HG03432 (cell line): ENCODE data around the gene KCNMB2.

Source experiments
- ATAC-seq: cut with Tn5 transposase; IDR thresholded peaks from one replicate; pipeline ENCODE4 v1.9.1; 2021; ENCODE audit warnings: mild to moderate bottlenecking, moderate library complexity; ENCODE audit not compliant: unreplicated experiment

The KCNMB2 gene

GRCh38 chr3:178634975-178635374, 98.7 kb downstream of the KCNMB2 start:
- ATAC-seq, result no peak

- no peak for ATAC-seq
These were observed 101.6 kb downstream of the KCNMB2 start for GRCh38 chr3:178637802-178638201.

- ATAC-seq, result no peak
These were observed 109.3 kb downstream of the KCNMB2 start for GRCh38 chr3:178645503-178645902.

GRCh38 chr3:178646186-178646862, 110.1 kb downstream of the KCNMB2 start:
- no peak for ATAC-seq

- ATAC-seq, result no peak
These were observed 119.3 kb downstream of the KCNMB2 start for GRCh38 chr3:178655488-178655887.

- ATAC-seq, result no peak
These were observed 122.6 kb downstream of the KCNMB2 start for GRCh38 chr3:178658694-178659325.

GRCh38 chr3:178663201-178663934, 127.1 kb downstream of the KCNMB2 start:
- peak; percentile 89 for ATAC-seq

- no peak for ATAC-seq
These were observed 129.5 kb downstream of the KCNMB2 start for GRCh38 chr3:178665747-178666146.

- ATAC-seq, result no peak
These were observed 132.9 kb downstream of the KCNMB2 start for GRCh38 chr3:178669022-178669601.

GRCh38 chr3:178669758-178670157, 133.5 kb downstream of the KCNMB2 start:
- peak; percentile 57 for ATAC-seq

GRCh38 chr3:178671377-178671776, 135.1 kb downstream of the KCNMB2 start:
- ATAC-seq, result peak; percentile 44

GRCh38 chr3:178671791-178672190, 135.6 kb downstream of the KCNMB2 start:
- ATAC-seq, result peak; percentile 61

- ATAC-seq, result no peak
These were observed 136.0 kb downstream of the KCNMB2 start for GRCh38 chr3:178672275-178672674.

GRCh38 chr3:178673529-178673928, 137.3 kb downstream of the KCNMB2 start:
- ATAC-seq, result no peak

GRCh38 chr3:178676077-178676476, 139.8 kb downstream of the KCNMB2 start:
- ATAC-seq, result no peak

GRCh38 chr3:178676942-178677790, 140.9 kb downstream of the KCNMB2 start:
- peak; percentile 77 for ATAC-seq

GRCh38 chr3:178677961-178678360, 141.7 kb downstream of the KCNMB2 start:
- ATAC-seq, result no peak

GRCh38 chr3:178680037-178680436, 143.8 kb downstream of the KCNMB2 start:
- ATAC-seq, result no peak

- ATAC-seq, result no peak
These were observed 144.3 kb downstream of the KCNMB2 start for GRCh38 chr3:178680489-178680888.

- peak; percentile 59 for ATAC-seq
These were observed 148.8 kb downstream of the KCNMB2 start for GRCh38 chr3:178684881-178685590.
